ELF-1 (cell line): ENCODE results near the gene FMN2.
"Not testable (repeated sequence)": the region's sequence is repeated elsewhere in the genome, so short reads cannot be mapped to it uniquely, and the experiment has no call there.

Experiments used
- DNase-seq: peaks from one replicate; pipeline ENCODE4 v3.0.0-alpha.2; 2016; ENCODE audit warnings: low read depth, low spot score

The FMN2 gene

GRCh38 chr1:240362826-240363225 lies 271.1 kb downstream of the FMN2 start:
- DNase-seq, result no peak

GRCh38 chr1:240363315-240363714 lies 271.6 kb downstream of the FMN2 start:
- DNase-seq, result no peak

- no peak for DNase-seq
Measured at GRCh38 chr1:240363914-240364313, 272.2 kb downstream of the FMN2 start.

GRCh38 chr1:240366636-240367035 lies 275.0 kb downstream of the FMN2 start:
- DNase-seq, result no peak

- DNase-seq, result no peak
Measured at GRCh38 chr1:240385551-240385950, 293.9 kb downstream of the FMN2 start.

GRCh38 chr1:240385985-240386978 lies 294.6 kb downstream of the FMN2 start:
- no peak for DNase-seq

GRCh38 chr1:240387051-240387450 lies 295.4 kb downstream of the FMN2 start:
- no peak for DNase-seq

- no peak for DNase-seq
Measured at GRCh38 chr1:240391660-240392260, 300.1 kb downstream of the FMN2 start.

GRCh38 chr1:240394353-240394752 lies 302.7 kb downstream of the FMN2 start:
- no peak for DNase-seq

GRCh38 chr1:240395336-240395735 lies 303.7 kb downstream of the FMN2 start:
- no peak for DNase-seq

- DNase-seq, result peak; percentile 54
Measured at GRCh38 chr1:240399381-240399780, 307.7 kb downstream of the FMN2 start.

GRCh38 chr1:240401731-240402130 lies 310.0 kb downstream of the FMN2 start:
- no peak for DNase-seq

- no peak for DNase-seq
Measured at GRCh38 chr1:240402326-240402725, 310.6 kb downstream of the FMN2 start.

GRCh38 chr1:240404286-240404685 lies 312.6 kb downstream of the FMN2 start:
- no peak for DNase-seq

- no peak for DNase-seq
Measured at GRCh38 chr1:240405751-240406150, 314.1 kb downstream of the FMN2 start.

- no peak for DNase-seq
Measured at GRCh38 chr1:240407407-240407806, 315.7 kb downstream of the FMN2 start.

- no peak for DNase-seq
Measured at GRCh38 chr1:240409615-240410014, 317.9 kb downstream of the FMN2 start.

GRCh38 chr1:240413732-240414131 lies 322.0 kb downstream of the FMN2 start:
- no peak for DNase-seq

- no peak for DNase-seq
Measured at GRCh38 chr1:240414237-240414636, 322.6 kb downstream of the FMN2 start.

GRCh38 chr1:240415011-240415410 lies 323.3 kb downstream of the FMN2 start:
- DNase-seq, result not testable (repeated sequence)

- DNase-seq, result no peak
Measured at GRCh38 chr1:240415532-240415931, 323.8 kb downstream of the FMN2 start.

- no peak for DNase-seq
Measured at GRCh38 chr1:240417317-240417716, 325.6 kb downstream of the FMN2 start.

- DNase-seq, result no peak
Measured at GRCh38 chr1:240420766-240421165, 329.1 kb downstream of the FMN2 start.
